ENCODE measurements around the gene GDNF.

The GDNF gene

DNA sequence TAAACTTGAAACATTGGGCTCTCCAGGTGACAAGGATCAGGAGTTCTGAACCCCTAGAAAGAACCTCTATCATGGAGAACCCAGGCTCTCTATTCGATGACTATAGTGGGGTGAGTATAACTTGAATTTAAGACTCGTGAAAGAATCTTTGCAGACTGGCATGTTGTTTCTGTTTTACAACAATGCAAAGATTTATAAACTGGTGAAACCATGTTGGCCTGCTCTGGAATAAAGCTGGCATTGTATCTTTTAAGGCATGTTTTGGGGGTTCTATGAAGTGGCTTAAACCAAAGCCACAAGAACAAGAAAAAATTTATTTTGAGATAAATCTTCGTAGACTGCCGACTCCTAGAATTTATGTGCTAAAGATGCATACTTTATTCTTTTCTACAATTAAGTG is 9.8 kb upstream of the GDNF start:
- ChIA-PET CTCF (interaction anchor here (0.7 to 1.5 kb wide), 2 partner anchors 10 to 27 kb away, joined by 3 to 6 read pairs; partner anchors contain the start of gene GDNF), POLR2A (no interaction called here)
- peaks cover 24% of the 10 kb centered on the region for H3K4me1 ChIP-seq (ENCODE audit: control insufficient read depth, insufficient read depth, low read length)
- H3K9me3 ChIP-seq (ENCODE audit: control insufficient read depth, insufficient read depth, low read depth, low read length): no peaks in the 10 kb centered on the region
- H3K27ac ChIP-seq (ENCODE audit: extremely low read depth, low read depth, low read length): no peak overlapping the region
- TF ChIP-seq, protein P1, sequence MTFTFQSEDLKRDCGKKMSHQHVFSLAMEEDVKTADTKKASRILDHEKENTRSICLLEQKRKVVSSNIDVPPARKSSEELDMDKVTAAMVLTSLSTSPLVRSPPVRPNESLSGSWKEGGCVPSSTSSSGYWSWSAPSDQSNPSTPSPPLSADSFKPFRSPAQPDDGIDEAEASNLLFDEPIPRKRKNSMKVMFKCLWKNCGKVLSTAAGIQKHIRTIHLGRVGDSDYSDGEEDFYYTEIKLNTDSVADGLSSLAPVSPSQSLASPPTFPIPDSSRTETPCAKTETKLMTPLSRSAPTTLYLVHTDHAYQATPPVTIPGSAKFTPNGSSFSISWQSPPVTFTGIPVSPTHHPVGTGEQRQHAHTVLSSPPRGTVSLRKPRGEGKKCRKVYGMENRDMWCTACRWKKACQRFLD (tag by site-specific recombination; IDR thresholded peaks at IDR 0.05): no peak
- TF ChIP-seq, protein P2, sequence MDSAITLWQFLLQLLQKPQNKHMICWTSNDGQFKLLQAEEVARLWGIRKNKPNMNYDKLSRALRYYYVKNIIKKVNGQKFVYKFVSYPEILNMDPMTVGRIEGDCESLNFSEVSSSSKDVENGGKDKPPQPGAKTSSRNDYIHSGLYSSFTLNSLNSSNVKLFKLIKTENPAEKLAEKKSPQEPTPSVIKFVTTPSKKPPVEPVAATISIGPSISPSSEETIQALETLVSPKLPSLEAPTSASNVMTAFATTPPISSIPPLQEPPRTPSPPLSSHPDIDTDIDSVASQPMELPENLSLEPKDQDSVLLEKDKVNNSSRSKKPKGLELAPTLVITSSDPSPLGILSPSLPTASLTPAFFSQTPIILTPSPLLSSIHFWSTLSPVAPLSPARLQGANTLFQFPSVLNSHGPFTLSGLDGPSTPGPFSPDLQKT (IDR thresholded peaks at IDR 0.05; ENCODE audit: borderline replicate concordance, low read depth, low read length): no peak
- H3K36me3 ChIP-seq (ENCODE audit: control insufficient read depth in 2 of 2, insufficient read depth in 1 of 2, low read length in 2 of 2): no peaks in the 10 kb centered on the region
- no peak overlapping the region for H3K4me3 ChIP-seq (ENCODE audit: low read depth, low read length)

DNA sequence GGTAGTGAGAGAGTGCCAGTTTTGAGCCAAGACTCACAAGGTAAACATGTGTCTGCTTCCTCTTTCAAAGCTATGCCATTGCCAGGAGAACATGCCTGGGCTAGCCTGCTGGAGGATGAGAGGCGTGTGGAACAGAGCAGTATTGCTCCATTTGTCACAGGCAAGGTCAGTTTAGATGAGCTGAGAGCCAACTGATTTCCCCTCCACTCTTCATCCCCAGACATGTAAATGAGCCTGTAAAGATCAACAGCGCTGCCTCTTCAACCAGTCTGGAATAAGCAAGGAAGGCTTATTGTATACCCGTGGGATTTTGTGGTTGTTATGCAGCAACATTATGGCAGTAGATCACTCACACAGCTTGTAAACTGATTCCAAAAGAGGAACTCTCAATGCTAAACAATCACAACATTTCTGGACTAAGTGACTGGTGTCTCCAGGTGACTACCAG is 8.2 kb upstream of the GDNF start:
- H3K4me1 ChIP-seq (ENCODE audit: control insufficient read depth, insufficient read depth, low read length): peaks cover 24% of the 10 kb centered on the region
- no peaks in the 10 kb centered on the region for H3K36me3 ChIP-seq (ENCODE audit: control insufficient read depth in 2 of 2, insufficient read depth in 1 of 2, low read length in 2 of 2)
- no peaks in the 10 kb centered on the region for H3K9me3 ChIP-seq (ENCODE audit: control insufficient read depth, insufficient read depth, low read depth, low read length)
- no peak overlapping the region for H3K4me3 ChIP-seq (ENCODE audit: low read depth, low read length)
- peak overlapping the region; percentile 80 for H3K27ac ChIP-seq (ENCODE audit: extremely low read depth, low read depth, low read length)
- ChIA-PET CTCF (interaction anchor here (0.8 kb wide), 1 partner anchor 11 kb away, joined by 3 read pairs; no protein-coding TSS in a partner anchor), POLR2A (no interaction called here)
- TF ChIP-seq ZNF426 (tag by site-specific recombination; IDR thresholded peaks at IDR 0.05): no peak
- TF ChIP-seq, protein P3, sequence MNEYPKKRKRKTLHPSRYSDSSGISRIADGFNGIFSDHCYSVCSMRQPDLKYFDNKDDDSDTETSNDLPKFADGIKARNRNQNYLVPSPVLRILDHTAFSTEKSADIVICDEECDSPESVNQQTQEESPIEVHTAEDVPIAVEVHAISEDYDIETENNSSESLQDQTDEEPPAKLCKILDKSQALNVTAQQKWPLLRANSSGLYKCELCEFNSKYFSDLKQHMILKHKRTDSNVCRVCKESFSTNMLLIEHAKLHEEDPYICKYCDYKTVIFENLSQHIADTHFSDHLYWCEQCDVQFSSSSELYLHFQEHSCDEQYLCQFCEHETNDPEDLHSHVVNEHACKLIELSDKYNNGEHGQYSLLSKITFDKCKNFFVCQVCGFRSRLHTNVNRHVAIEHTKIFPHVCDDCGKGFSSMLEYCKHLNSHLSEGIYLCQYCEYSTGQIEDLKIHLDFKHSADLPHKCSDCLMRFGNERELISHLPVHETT (tag by site-specific recombination; IDR thresholded peaks at IDR 0.05): peak; percentile 44; the same call in 1 of the 2 replicates
- TF ChIP-seq FEZF1 (tag by site-specific recombination; IDR thresholded peaks at IDR 0.05): peak; percentile 90
- peak; percentile 88 for TF ChIP-seq TRIM28 (IDR thresholded peaks at IDR 0.05; ENCODE audit: borderline replicate concordance, low read length)
- no peak for TF ChIP-seq ZNF624 (tag by site-specific recombination; IDR thresholded peaks at IDR 0.05)
- TF ChIP-seq, protein P4, sequence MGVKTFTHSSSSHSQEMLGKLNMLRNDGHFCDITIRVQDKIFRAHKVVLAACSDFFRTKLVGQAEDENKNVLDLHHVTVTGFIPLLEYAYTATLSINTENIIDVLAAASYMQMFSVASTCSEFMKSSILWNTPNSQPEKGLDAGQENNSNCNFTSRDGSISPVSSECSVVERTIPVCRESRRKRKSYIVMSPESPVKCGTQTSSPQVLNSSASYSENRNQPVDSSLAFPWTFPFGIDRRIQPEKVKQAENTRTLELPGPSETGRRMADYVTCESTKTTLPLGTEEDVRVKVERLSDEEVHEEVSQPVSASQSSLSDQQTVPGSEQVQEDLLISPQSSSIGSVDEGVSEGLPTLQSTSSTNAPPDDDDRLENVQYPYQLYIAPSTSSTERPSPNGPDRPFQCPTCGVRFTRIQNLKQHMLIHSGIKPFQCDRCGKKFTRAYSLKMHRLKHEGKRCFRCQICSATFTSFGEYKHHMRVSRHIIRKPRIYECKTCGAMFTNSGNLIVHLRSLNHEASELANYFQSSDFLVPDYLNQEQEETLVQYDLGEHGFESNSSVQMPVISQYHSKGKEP (tag by site-specific recombination; IDR thresholded peaks at IDR 0.05): peak; percentile 89
- no peak for TF ChIP-seq PRDM1 (tag by site-specific recombination; IDR thresholded peaks at IDR 0.05)
- TF ChIP-seq, protein P5, sequence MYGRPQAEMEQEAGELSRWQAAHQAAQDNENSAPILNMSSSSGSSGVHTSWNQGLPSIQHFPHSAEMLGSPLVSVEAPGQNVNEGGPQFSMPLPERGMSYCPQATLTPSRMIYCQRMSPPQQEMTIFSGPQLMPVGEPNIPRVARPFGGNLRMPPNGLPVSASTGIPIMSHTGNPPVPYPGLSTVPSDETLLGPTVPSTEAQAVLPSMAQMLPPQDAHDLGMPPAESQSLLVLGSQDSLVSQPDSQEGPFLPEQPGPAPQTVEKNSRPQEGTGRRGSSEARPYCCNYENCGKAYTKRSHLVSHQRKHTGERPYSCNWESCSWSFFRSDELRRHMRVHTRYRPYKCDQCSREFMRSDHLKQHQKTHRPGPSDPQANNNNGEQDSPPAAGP (tag by site-specific recombination; IDR thresholded peaks at IDR 0.05): no peak
- TF ChIP-seq, protein P6, sequence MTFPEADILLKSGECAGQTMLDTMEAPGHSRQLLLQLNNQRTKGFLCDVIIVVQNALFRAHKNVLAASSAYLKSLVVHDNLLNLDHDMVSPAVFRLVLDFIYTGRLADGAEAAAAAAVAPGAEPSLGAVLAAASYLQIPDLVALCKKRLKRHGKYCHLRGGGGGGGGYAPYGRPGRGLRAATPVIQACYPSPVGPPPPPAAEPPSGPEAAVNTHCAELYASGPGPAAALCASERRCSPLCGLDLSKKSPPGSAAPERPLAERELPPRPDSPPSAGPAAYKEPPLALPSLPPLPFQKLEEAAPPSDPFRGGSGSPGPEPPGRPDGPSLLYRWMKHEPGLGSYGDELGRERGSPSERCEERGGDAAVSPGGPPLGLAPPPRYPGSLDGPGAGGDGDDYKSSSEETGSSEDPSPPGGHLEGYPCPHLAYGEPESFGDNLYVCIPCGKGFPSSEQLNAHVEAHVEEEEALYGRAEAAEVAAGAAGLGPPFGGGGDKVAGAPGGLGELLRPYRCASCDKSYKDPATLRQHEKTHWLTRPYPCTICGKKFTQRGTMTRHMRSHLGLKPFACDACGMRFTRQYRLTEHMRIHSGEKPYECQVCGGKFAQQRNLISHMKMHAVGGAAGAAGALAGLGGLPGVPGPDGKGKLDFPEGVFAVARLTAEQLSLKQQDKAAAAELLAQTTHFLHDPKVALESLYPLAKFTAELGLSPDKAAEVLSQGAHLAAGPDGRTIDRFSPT (tag by site-specific recombination; IDR thresholded peaks at IDR 0.05): no peak
- TF ChIP-seq, protein P7, sequence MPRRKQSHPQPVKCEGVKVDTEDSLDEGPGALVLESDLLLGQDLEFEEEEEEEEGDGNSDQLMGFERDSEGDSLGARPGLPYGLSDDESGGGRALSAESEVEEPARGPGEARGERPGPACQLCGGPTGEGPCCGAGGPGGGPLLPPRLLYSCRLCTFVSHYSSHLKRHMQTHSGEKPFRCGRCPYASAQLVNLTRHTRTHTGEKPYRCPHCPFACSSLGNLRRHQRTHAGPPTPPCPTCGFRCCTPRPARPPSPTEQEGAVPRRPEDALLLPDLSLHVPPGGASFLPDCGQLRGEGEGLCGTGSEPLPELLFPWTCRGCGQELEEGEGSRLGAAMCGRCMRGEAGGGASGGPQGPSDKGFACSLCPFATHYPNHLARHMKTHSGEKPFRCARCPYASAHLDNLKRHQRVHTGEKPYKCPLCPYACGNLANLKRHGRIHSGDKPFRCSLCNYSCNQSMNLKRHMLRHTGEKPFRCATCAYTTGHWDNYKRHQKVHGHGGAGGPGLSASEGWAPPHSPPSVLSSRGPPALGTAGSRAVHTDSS (tag by site-specific recombination; IDR thresholded peaks at IDR 0.05): peak; percentile 72
- TF ChIP-seq ZIC2 (tag by site-specific recombination; IDR thresholded peaks at IDR 0.05): no peak
- peak; percentile 60 for TF ChIP-seq ZNF629 (tag by site-specific recombination; IDR thresholded peaks at IDR 0.05)
- TF ChIP-seq ZBTB21 (tag by site-specific recombination; IDR thresholded peaks at IDR 0.05): 0 out of 2 replicates have a peak, but pooled peaks have one; percentile 3
- no peak for TF ChIP-seq ZNF19 (tag by site-specific recombination; IDR thresholded peaks at IDR 0.05; ENCODE audit: low read depth)
- 0 out of 2 replicates have a peak, but pooled peaks have one; percentile 15 for TF ChIP-seq GLI2 (tag by site-specific recombination; IDR thresholded peaks at IDR 0.05; ENCODE audit: borderline replicate concordance, low read depth)
- peak; percentile 65; the same call in 1 of the 2 replicates for TF ChIP-seq SCRT1 (tag by site-specific recombination; IDR thresholded peaks at IDR 0.05; ENCODE audit: borderline replicate concordance)
- TF ChIP-seq ZFP41 (tag by site-specific recombination; IDR thresholded peaks at IDR 0.05; ENCODE audit: borderline replicate concordance): no peak
- TF ChIP-seq, protein P2 (IDR thresholded peaks at IDR 0.05; ENCODE audit: borderline replicate concordance, low read depth, low read length): no peak
- TF ChIP-seq SP7 (tag by site-specific recombination; IDR thresholded peaks at IDR 0.05): peak; percentile 18; the same call in 1 of the 2 replicates
- peak; percentile 87 for TF ChIP-seq ZNF24 (tag by site-specific recombination; IDR thresholded peaks at IDR 0.05)
- no peak for TF ChIP-seq ZNF510 (tag by site-specific recombination; IDR thresholded peaks at IDR 0.05; ENCODE audit: insufficient replicate concordance)

All from HEK293 (cell line).